Kidney glomerular epithelial cell (primary cell): ENCODE measurements around the gene ENO3.
A peak's percentile ranks its signal among the peaks of the same experiment; 100 is the strongest.

Source experiments
- DNase-seq: peaks from one replicate; lab custom pipeline; 2025; lab: John Stamatoyannopoulos, UW

ENO3 gene

GRCh38 chr17:4973256-4974114 is 22.6 kb downstream of the ENO3 start:
- DNase-seq, result no peak

DNA sequence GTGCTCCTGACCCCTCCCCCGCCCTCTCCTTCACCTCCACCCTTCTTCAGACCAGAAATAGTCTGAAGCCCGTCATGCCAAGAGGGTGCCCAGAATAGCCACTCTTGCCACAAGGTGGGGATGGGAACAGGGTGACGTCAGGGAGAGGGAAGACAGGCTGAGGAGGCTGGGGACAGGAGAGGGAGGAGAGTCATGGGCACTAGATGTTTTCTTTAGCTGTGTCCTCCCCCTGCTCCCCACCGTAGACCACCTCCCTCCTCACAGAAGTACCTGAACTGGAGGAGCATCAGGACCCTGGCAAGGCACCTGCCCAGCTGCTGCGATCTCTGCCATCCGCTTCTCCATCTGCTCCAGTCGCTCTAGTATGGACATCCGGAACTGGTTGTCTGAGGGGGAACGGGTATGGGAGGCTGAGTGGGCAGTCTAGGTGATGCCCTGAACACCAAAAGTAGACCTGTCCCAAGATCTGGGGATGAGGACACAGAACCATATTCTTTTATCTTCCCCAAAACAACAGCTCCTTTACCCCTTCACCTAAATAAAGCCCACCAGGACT is 23.3 kb downstream of the ENO3 start:
- no peak for DNase-seq

- no peak for DNase-seq
These were observed 27.8 kb downstream of the ENO3 start for GRCh38 chr17:4978726-4979125.

- DNase-seq, result peak; percentile 39
These were observed 29.8 kb downstream of the ENO3 start for GRCh38 chr17:4980644-4981216.

- no peak for DNase-seq
These were observed 31.4 kb downstream of the ENO3 start for GRCh38 chr17:4982305-4982704.

GRCh38 chr17:4986403-4986802 is 35.5 kb downstream of the ENO3 start:
- DNase-seq, result no peak

DNA sequence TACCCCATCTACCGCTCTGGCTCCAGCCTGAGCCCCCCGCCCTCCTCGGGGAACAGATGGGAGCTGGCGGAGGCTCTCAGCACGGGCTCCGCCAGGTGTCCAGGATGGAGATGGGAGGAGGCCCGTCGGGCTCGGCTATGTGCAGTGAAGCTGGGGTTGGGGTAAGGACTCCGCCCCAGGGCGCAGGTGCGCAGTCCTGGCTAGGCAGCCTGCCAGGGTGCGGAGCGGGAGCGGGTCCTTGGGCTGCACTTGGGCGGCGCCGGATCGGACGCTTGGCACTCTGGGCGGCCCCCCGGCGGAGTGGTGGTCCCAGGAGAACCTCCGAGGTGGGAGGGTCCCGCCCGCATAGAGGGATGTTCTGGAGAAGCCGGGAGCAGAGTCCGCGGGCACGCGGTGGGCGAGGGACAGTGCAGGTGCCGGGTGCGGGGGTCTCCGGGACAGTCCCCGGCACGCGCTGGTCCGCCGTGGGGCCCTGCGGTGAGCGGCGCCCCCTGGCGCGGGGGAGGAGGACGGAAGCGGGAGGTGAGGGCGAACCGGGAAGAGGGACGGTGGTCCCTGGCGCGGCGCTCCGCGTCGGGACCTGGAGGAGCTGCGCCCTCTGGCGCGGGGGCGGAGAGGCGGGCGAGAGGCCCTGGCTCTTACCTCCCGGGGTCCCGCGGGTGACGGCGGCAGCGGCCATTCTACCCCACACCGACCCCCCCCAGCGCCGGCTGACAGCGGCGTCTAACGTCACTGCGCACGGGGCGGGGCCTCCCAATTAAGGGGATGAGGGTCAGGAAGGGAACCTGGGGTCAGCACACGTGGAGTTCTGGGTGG is 36.2 kb downstream of the ENO3 start, which contains the start of gene CAMTA2:
TSS of gene CAMTA2 (minus strand) at position 725 of the 816 bp plus-strand sequence. CDS start 1,453 bp downstream, outside the sequence.
- DNase-seq, result peak; percentile 51

DNA sequence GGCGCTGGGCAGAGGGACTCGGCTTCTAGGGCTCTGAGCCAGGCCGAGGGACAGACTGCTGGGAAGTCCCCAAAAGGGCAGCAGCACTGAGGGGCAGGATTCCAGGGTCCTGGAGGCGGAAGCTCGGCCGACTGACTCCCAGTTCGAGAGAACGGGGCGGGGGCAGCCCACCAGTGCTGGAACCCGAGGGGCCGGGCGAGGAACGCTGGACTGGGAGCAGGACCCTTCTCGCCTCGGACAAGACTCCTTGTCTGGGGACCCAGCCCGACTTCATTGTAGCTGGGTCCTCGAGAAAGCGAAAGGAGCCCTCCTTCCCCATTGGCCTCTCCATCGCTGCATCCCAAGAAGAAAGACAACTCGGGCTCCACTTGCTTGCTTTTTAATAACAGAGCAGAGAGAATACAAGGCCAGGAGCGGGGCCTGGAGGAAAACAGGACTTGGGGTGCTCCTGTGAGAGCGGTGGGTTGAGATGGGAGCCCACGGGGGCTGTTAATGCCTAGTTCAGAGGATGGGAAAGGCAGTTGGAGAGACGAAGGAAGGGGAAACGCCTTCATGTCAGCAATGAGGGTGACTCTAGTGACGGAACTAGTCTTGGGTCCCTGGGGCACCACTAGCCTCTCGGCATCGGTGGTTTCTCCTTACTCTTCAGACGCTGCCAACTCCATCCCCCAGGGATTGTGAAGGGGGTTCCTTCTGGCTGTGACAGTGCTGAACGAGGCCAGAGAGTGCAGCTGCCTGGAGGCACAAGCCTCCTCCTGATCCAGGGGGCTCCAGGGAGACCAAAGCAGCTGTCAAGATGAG is 37.0 kb downstream of the ENO3 start:
- DNase-seq, result no peak

GRCh38 chr17:4994081-4994595 is 43.2 kb downstream of the ENO3 start:
- DNase-seq, result no peak

DNA sequence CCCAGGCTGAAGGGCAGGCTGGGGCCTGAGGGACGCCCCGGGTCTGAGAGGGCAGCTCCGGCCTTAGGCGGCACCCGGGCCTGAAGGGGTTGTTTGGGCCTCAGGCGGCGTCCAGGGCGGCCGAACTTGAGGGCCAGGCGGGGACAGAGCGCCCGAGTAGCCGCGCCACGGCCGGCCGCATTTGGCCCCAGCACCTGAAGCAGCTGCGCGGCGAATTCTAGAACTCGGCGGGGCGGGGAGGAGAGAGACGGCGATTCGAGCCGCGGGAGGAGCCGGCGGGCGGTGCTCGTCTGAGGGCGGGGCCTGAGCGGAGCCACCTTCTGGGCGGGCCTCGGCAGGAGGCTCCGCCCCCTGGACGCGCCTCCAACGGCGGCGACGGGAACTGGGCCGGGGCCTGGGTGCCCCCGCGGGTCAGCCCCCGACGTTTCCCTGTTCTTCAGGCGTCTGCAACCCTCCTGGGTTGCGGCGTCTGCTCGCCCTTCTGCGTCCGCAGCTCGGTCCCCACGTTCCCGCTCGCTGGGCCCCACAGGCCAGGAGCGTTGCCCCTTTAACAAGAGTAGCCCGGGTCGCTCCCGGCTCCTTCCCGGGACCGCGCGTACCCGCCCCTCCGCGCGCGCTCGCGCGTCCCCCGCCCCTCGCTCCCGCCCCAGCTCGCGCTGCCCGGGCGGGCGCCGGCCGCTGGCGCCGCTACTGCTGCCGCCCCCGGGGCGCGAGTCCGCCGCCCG is 46.5 kb downstream of the ENO3 start, which contains the start of the genes INCA1 and KIF1C:
TSS of gene INCA1 (minus strand) at position 221 of the 725 bp plus-strand sequence. CDS start 3,085 bp downstream, outside the sequence.
TSS of gene KIF1C (plus strand) at position 649 of the 725 bp plus-strand sequence. CDS start 2,297 bp downstream, outside the sequence.
- peak; percentile 84 for DNase-seq

DNA sequence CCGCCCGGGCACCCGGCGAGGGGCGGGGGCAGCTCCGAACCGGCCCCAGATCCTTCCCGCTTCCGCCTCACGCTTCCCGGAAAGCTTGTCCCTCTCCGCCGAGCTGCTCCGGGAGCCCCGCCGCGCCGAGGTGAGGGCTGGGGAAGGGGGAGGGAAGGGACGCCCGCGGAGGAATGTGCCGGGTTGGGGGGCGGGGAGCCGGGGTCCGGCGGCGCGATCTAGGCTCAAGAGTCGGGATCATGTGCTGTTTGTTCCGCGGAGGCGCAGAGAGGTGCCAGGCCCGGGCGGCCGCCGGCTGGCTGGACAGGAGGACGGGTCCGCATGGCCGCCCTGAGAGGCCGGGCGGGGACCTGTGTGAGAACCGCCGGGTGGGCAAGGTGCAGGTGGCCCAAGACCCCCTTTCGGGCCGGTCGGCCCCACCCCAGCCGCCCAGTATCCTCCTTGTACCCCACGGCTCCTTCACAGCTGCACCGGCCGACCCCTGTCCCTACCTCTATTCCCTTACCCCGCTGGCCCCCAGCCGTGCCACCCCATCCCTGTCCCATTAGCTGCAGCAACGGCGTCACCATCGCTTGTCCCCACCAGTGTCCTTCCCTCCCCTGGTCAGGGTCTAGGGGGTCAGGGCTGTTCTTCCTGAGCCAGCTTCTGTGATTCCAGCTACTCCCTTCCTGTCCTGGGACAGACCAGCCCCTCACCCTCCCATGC is 47.3 kb downstream of the ENO3 start:
- no peak for DNase-seq

GRCh38 chr17:4998732-4999429 is 48.0 kb downstream of the ENO3 start:
- no peak for DNase-seq

- no peak for DNase-seq
These were observed 48.6 kb downstream of the ENO3 start for GRCh38 chr17:4999430-5000093.

DNA sequence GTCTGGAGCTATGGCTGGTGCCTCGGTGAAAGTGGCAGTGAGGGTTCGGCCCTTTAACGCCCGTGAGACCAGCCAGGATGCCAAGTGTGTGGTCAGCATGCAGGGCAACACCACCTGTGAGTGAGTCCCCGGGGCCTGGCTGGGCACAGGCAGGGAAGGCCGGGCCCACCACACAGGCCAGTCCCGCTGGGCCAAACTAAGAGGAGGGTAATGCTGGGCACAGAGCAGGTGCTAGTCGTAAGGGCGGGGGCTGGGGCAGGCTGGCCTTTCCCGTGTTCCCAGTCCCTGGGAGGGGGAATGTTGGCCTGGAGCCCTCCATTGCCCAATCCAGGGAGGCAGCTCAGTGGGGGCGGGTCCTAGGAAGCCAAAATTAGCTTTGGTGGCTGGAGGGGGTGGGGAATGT is 49.3 kb downstream of the ENO3 start:
- no peak for DNase-seq

- DNase-seq, result no peak
These were observed 51.3 kb downstream of the ENO3 start for GRCh38 chr17:5002121-5002788.

GRCh38 chr17:5003214-5003867 is 52.4 kb downstream of the ENO3 start:
- no peak for DNase-seq
